Activated CD4-positive, alpha-beta T cell treated with anti-CD3 and anti-CD28 coated beads for 4 hours (primary cell): ENCODE measurements around the gene TPR.

Experiments used
- DNase-seq, 2 donors: peaks; one replicate each; pipeline ENCODE4 v3.0.0-alpha.2; 2020

TPR gene

DNA sequence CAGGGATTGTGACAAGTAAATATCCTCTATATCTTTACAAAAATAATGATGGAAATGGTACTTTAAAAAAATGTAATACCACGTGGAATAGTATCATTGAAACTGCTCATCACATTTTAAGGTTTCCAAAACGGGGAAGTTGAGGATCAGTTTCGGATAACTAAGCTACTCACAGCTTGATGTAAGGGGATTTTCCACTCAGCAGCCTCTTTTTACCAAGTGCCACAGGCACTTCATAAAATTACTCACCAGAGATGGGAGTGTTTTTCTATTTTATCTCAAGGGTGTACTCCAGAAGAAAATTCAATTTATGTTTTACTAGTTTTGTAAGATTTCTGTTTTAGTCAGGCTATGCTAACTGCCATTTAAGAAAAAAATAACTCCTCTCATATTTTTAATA lies 91.7 kb downstream of the TPR start:
- DNase-seq: no peak

DNA sequence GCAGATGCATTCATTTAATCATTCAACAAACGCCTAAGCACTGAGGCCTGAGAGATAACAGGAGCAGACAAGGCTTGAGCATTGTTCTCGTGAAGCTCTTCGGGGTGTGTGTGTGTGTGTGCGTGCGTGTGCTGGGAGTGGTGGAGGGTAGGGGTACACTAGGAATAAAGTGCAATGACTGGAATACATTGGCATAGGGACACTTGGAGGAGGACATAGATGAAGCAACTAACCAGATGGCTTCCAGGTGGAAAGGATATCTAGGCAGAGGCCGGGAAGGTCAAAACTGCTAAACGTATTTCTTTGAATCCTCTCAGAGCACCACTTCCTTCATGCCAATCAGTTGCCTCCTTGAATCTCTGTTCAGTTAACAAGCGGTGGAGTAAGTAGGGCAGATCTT lies 92.6 kb downstream of the TPR start:
- no peak for DNase-seq

DNA sequence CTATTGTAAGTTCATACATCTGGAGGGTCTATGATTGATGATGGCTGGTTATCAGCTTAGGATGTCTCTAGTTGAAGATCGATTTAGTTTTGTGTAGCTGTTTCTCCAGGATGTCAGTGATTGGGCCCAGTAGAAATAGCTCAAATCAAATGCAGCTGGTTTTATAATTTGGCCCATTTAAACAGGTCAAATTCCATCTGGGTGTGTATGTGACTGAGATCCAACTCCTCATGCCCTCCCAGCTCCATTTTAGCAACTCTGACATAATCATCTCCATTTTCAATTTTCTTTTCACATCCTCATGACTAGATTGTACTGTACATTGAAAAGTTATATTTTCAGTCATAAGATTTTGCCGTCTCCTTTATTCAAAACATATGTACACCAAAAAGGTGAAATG lies 99.2 kb downstream of the TPR start:
- DNase-seq: no peak

DNA sequence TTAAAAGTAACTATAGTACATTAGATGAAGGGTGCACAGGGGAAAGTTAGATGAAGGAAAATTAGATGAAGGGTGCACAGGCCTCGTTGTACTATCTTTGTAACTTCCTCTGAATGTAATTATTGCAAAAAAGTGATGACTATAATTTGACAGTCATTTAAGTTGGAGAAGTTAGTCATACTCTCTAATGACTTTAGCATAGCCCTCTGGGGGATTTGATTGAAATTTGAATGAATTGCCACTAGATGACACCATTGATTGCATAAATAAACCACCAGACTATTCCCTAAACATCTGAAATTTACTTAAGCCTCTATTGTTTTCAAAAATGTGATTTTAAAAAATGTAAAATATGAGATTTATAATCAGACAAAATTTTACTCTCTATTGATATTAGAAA lies 102.6 kb downstream of the TPR start:
- DNase-seq: no peak

DNA sequence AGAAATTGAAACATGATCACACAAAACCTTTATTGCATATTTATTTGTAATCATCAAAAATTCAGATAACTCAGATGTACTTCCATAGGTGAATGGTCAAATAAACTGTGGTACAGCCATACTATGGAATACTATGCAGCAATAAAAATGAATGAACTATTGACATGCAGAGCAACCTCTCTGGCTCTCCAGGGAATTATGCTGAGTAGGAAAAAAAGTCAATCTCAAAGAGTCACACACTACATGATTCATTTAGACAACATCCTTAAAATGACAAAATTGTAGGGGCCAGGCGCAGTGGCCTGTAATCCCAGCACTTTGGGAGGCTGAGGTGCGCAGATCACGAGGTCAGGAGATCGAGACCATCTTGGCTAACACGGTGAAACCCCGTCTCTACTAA lies 104.0 kb downstream of the TPR start:
- DNase-seq: no peak
